Jurkat, Clone E6-1 (cell line): ENCODE results near the gene ENOX1.
A peak's percentile ranks its signal among the peaks of the same experiment; 100 is the strongest.

Source experiments
- DNase-seq: peaks from one replicate; pipeline ENCODE4 v3.0.0-alpha.2; 2011; ENCODE audit warnings: low read depth, low spot score
- H3K4me3 ChIP-seq: 2 replicates; pipeline ENCODE4 v1.5.1; 2011; ENCODE audit warnings: mild to moderate bottlenecking, low read length, control low read depth, moderate library complexity

The ENOX1 gene

DNA sequence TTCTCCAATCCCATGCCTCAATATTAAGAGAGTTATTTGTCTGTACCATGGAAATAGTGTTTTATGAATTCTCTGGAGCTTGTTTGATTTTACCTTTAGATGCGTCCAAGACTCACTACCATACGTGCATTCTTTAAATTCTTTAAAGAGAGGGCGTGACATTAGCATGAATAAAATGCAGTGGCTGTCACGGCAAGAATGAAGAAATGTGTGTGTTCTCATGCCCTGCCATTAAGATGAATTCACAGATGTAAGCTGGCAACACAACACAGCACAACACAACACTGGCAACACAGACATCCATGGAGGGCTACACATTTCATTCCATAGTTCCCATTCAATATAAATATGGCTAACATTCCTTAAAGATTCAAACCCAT, 213.4 kb downstream of the ENOX1 start:
- H3K4me3 ChIP-seq, result no peak overlapping the region
- no peak for DNase-seq

- no peak for DNase-seq
- no peak overlapping the region for H3K4me3 ChIP-seq
Measured at GRCh38 chr13:43572656-43573360, 214.0 kb downstream of the ENOX1 start.

GRCh38 chr13:43569658-43570057, 217.1 kb downstream of the ENOX1 start:
- no peak for DNase-seq
- H3K4me3 ChIP-seq, result no peak overlapping the region

- H3K4me3 ChIP-seq, result no peak overlapping the region
- DNase-seq, result no peak
Measured at GRCh38 chr13:43567608-43568007, 219.2 kb downstream of the ENOX1 start.

- peak; percentile 7 for DNase-seq
- no peak overlapping the region for H3K4me3 ChIP-seq
Measured at GRCh38 chr13:43564952-43565351, 221.8 kb downstream of the ENOX1 start.

DNA sequence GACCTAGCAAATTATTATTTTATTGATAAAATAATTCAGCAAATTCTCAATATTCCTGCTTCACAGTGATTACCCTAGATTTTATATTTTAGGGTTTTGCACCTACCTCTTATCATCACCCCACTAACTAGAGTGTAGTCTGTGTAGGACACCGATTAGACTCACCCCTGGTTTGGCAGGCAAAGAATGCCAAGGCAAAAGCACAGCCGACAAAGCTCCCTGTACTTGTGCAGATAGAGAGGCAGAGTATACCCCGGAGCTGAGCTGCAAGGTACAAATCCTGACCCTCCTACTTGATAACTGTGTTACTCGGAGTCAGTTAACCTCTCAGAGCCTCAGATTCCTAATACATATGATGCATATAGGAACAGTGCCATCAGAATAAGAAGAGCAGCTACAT, 225.7 kb downstream of the ENOX1 start:
- H3K4me3 ChIP-seq, result no peak overlapping the region
- DNase-seq, result no peak

GRCh38 chr13:43558939-43559338, 227.8 kb downstream of the ENOX1 start:
- H3K4me3 ChIP-seq, result no peak overlapping the region
- no peak for DNase-seq

- no peak for DNase-seq
- H3K4me3 ChIP-seq, result no peak overlapping the region
Measured at GRCh38 chr13:43558326-43558725, 228.4 kb downstream of the ENOX1 start.

DNA sequence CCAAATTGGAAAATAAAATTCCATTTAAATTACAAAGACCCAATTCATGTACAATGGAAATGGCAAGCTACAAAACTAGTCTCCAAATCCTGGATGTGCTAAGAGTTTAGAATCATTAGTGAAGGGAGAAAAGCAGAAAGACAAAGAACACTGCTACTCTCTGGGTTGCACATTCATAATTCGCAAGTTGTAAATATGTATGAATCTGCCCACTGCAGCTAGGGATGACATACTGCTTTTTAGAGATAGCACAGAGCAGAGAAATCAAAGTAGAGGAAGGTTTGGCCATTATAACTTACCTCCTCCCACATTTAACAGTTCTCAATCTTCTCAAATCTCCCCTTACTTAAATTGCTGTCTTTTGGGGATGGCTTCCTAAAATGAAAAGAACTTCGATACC, 231.1 kb downstream of the ENOX1 start:
- no peak for DNase-seq
- no peak overlapping the region for H3K4me3 ChIP-seq

DNA sequence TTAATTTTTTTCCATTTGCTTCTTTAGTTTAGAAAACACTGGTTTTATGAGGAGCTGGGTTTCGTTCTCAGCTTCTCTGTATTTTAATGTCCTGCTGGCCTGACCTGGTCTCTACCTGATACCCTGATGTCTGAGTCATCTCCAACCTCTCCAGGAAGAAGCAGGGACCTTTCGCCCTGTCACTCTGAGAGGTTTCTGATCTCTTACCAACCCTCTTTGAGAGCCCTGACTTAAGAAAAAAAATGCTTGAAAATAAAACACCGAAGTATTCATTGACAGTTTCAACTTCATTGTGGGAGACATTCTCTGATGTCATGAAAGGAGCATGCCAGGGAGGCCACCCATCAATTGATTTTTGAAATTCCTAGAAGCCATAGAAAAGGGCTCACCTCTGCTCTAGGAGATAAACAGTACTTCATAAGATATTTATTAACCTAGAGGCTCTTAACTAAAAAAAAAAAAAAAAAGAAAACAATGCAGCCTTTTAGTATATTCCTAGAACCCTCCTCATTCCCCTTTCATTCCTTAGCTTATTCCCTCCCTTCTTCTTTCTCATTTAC, 234.8 kb downstream of the ENOX1 start:
- DNase-seq, result no peak
- H3K4me3 ChIP-seq, result no peak overlapping the region

DNA sequence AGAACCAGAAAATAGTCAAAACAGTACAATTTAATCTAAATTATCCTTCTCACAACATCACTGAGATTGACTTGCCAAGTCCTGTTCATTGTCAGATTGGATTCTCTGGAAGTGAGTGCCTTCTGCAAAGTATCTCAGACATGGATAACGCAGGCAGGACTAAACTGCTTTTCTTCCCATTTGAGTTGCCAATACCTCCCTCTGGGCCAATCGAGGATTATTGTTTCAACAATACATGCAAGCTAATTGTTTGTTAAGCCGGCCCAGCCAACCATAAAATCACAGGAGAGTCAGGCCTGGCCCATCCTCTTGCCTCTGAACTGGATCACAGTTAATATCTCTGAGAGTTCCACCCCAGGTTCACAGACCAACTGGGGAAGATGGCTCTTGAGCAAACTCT, 240.0 kb downstream of the ENOX1 start:
- H3K4me3 ChIP-seq, result no peak overlapping the region

DNA sequence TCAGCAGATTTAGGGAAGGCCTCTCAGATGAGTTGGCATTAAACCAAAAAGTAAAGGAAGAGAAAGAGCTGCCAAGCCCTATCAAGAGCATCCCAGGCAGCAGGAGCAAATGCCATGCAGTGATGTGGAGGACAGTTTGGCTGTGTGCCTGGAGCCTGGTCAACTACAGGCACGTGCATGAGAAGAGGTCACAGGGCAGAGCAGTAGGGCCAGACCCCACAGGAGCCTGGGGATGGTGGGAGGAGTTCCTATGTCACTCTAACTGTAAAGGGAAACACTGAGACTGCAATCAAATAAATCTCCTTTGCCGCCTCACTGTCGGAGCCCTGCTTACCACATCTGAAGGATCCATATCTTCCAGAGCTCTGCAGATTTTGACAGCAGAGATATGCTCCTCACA, 240.5 kb downstream of the ENOX1 start:
- DNase-seq, result peak; percentile 72
- H3K4me3 ChIP-seq, result no peak overlapping the region

More for the DNA sequence above, 240.0 kb downstream of the ENOX1 start:
- no peak for DNase-seq

GRCh38 chr13:43545317-43545874, 241.4 kb downstream of the ENOX1 start:
- H3K4me3 ChIP-seq, result no peak overlapping the region
- DNase-seq, result no peak

DNA sequence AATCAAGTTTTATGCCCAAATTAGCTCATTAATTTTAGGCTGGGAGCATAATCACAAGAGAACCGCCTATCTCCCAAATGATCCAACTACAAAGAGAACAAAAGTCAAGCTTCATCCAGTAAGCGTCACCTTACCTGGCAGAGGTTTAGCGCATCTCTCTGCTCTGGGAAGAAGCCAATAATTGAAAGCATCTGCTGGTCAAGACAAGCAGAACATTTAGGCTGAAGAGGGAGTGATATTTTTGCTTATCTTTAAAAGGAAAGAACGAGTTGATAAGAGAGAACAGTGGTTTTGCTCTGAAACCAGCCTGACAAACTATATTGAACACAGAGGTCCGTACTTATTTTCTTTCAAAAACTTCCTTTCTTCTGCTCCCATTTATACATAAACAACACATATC, 242.1 kb downstream of the ENOX1 start:
- no peak overlapping the region for H3K4me3 ChIP-seq
- no peak for DNase-seq

DNA sequence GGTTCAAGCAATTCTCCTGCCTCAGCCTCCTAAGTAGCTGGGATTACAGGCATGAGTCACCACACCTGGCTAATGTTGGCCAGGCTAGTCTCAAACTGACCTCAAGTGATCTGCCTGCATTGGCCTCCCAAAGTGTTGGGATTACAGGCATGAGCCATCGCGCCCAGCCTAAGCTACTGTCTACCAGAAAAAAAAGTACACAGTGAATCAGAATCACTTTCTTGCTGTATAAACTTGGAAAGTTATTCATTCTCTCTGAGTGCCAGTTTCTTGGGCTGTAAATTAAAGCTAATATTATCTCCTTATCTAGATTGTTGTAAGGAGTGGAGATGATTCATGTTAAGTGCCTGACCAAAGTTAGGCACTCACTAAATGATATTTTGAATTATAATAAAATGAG, 242.8 kb downstream of the ENOX1 start:
- H3K4me3 ChIP-seq, result no peak overlapping the region
- no peak for DNase-seq

DNA sequence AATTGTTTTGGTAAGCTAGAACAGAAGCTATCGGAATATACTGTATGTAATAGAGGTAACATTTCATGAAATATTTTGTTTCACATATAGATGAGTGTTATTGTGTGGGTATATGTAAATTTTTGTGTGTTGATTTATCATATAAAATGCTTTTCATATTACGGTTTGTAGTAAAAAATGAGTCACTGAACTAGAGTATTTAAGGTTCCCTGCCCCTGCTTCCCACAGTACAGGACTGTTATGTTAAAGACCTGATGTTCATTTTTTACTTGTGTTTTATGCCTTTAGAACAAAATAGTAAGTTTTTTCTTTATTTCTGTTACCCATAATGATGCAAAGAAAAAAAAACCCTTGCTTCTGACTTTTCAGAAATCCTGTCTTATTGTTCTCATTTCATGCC, 243.4 kb downstream of the ENOX1 start:
- no peak overlapping the region for H3K4me3 ChIP-seq
- no peak for DNase-seq

DNA sequence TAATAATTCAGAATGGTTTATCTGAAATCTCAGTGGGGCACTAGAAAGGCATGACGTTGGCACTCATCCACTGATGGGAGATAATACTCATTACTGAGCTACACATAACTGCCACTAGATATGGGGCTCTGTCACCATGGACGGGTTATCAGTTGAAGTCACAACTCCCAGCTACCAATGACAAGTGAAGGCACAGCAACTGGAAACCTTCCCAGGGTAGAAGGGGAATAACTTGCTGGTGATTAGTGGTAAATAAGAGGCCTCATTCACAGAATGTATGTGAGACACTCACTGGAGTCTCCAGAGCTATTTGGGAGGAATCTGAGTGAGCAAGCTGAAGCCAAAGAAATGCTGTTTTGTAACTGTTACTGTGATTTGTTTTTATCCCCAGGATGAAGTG, 249.6 kb downstream of the ENOX1 start:
- no peak overlapping the region for H3K4me3 ChIP-seq
- DNase-seq, result no peak

DNA sequence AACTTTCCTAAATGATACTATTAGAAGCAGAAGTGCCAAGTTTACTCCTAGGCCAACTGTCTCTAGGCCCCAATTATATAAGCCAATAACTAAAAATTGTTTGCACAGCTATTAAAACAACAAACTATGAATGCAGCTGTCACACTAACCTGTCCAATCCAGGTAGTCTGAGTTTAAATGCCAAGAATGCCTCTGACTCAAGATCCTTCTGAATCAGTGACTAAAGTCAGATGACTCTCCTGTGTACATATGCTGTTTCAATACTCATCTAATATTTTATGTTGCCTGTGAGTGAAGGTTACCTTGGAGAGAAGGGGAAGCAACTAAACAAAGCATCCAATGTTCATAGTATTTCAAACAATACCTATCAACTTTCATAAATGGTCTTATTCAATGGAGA, 257.0 kb downstream of the ENOX1 start:
- DNase-seq, result no peak
- H3K4me3 ChIP-seq, result no peak overlapping the region

DNA sequence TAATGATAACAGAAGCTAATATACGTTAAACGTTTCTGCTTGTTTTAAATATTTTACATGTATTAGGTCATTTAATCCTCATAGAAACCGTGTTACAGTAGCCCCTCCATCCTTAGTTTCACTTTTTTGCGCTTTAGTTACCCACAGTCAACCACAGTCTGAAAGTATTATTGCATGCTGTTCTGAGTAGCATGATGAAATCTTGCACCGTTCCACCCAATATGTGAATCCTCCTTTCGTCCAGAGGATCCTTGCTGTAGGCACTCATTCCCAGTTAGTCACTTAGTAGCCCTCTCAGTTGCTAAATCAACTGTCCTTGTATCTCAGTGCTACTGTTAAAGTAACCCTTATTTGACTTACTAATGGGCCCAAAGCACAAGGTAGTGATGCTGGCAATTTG, 257.8 kb downstream of the ENOX1 start:
- no peak for DNase-seq
- H3K4me3 ChIP-seq, result no peak overlapping the region

GRCh38 chr13:43522788-43523187, 264.0 kb downstream of the ENOX1 start:
- no peak for DNase-seq
- no peak overlapping the region for H3K4me3 ChIP-seq

DNA sequence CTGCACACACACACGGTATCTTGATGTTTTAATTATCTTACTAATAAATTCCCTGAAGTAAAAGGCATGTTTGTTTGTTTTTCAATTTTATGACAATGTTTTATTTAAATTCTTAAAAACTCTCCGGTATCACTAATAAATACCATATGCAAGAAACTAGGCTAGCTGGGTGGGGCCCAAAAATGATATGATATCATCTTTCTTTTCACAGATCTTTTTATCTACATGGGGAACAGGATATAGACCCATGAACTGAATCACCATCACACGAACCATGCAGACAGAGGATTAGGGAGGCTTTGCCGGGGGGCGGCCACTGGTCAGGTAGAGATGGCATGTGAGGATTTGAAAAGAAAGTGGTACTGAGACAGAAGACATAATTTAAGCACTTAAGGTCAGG, 266.4 kb downstream of the ENOX1 start:
- DNase-seq, result no peak
- H3K4me3 ChIP-seq, result no peak overlapping the region
